ENCODE results near the gene SHB. TPM values are rescaled to one million over a fixed set of nuclear protein-coding genes. Genes with fewer than 3 reads are reported as not detected.

SHB gene
- total RNA-seq, 1 donor from 2014 or later = 25.3 TPM

DNA sequence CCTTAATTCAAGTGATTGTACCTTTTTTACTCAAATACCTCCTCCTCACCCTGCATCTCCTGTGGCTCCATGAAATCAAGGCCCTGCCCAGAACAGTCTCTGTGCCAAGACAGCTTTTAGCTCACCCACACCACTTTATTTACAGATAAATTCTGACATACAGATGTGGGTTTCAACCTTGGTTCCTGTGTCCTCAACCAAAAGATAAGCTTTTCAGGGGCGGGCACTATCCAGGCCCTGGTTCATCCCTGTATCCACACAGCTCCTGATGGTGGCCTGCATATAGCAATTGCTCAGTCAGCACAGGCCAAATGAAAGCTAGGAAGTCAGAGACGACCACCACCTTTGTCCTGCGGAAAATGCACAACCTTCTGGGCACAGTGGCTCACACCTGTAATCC is 8.3 kb downstream of the SHB start:
- H3K36me3 ChIP-seq = no peaks in the 10 kb centered on the region
- TF ChIP-seq, protein P1, sequence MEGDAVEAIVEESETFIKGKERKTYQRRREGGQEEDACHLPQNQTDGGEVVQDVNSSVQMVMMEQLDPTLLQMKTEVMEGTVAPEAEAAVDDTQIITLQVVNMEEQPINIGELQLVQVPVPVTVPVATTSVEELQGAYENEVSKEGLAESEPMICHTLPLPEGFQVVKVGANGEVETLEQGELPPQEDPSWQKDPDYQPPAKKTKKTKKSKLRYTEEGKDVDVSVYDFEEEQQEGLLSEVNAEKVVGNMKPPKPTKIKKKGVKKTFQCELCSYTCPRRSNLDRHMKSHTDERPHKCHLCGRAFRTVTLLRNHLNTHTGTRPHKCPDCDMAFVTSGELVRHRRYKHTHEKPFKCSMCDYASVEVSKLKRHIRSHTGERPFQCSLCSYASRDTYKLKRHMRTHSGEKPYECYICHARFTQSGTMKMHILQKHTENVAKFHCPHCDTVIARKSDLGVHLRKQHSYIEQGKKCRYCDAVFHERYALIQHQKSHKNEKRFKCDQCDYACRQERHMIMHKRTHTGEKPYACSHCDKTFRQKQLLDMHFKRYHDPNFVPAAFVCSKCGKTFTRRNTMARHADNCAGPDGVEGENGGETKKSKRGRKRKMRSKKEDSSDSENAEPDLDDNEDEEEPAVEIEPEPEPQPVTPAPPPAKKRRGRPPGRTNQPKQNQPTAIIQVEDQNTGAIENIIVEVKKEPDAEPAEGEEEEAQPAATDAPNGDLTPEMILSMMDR (IDR thresholded peaks at IDR 0.05) = no peak
- ATAC-seq (no peak), DNase-seq (no peak)
- no peaks in the 10 kb centered on the region for H3K27me3 ChIP-seq (ENCODE audit: low read depth)
- no peak overlapping the region for H3K27ac ChIP-seq
- no peaks in the 10 kb centered on the region for H3K9me3 ChIP-seq
- intact Hi-C loops (cut with DNase I) = no loop called here
- H3K4me1 ChIP-seq = peaks cover 76% of the 10 kb centered on the region
- H3K4me3 ChIP-seq = no peak overlapping the region

DNA sequence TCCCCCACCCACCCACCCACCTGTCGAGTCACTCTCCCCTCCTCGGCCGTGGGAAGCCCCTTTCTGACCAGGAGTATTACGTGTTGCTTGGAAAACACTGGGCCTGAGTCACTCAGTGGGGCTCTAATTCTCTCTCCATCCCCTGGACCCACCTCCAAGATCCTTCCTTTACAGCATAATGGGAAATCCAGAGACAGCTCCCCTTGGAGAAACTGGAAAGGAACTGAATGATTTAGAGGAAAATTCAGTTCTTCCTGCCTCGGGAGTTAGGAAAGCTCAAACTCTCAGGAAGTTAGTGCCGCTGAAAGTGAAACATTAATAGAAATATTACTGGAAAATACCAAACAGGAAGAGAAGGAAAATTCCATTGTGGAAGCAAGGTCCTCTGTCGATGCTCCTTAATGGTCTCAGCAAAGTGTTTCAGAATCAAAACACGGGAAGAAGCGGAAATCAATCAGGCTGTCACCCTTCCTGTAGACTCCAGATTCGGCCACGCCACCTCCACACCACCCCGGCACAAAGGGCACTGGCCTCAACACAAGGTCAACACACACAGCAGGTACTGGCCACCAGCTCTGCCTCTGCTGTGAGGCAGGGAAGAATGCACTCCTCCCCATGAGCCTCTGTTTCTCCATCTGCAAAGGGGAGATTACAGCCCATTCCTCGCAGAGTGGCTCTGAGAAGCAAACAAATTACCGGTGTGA is 9.6 kb downstream of the SHB start:
- H3K4me3 ChIP-seq = no peak overlapping the region
- ATAC-seq = peak; percentile 4 to 53
- TF ChIP-seq, protein P1 (IDR thresholded peaks at IDR 0.05) = no peak
- H3K27me3 ChIP-seq (ENCODE audit: low read depth) = no peaks in the 10 kb centered on the region
- peak overlapping the region; percentile 61 for H3K27ac ChIP-seq
- peaks cover 69% of the 10 kb centered on the region for H3K4me1 ChIP-seq
- H3K36me3 ChIP-seq = no peaks in the 10 kb centered on the region
- H3K9me3 ChIP-seq = no peaks in the 10 kb centered on the region
- intact Hi-C loops (cut with DNase I) = no loop called here
- DNase-seq = no peak

DNA sequence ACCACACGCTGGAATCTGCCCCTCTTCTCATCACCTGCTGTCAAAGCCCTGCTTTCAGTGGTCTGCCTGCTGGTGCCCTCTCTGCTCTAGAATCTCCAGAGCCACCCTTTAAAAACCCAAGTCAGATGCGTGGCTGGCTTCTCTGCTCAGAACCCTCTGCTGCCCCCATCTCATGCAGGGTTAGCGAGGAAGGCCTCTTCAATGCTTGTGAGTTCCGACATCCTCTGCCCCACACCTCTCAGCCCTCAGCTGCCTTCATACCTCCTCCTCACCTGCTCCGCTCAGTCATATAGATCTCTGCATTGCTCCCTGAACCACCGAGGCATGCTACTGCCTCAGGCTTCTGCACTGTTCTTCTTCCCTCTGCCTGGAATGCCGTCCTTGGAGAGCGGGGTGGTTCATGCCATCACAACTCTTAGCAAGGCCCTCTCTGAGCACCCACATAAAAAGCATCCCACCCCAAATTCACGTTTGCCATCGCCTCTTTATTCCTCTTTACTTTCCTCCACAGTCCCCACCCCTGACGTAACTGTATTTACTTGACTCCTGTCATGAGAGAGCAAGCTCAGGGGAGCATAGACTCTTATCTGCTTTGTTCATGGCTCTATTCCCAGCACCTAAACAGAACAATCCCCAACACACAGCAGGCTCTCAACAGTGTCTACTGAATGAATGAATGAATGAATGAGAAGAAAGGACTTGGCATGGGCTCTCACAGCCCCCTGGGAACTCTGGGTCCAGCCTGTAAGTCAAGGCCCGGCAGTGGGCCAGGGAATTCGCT is 10.4 kb downstream of the SHB start:
- no peaks in the 10 kb centered on the region for H3K9me3 ChIP-seq
- no peak for DNase-seq
- TF ChIP-seq, protein P1 (IDR thresholded peaks at IDR 0.05) = no peak
- no peak overlapping the region for H3K4me3 ChIP-seq
- intact Hi-C loops (cut with DNase I) = no loop called here
- H3K36me3 ChIP-seq = no peaks in the 10 kb centered on the region
- H3K4me1 ChIP-seq = peaks cover 64% of the 10 kb centered on the region
- H3K27me3 ChIP-seq (ENCODE audit: low read depth) = no peaks in the 10 kb centered on the region
- ATAC-seq = peak in 1 of 2 donors; percentile 67
- peak overlapping the region; percentile 61 for H3K27ac ChIP-seq

DNA sequence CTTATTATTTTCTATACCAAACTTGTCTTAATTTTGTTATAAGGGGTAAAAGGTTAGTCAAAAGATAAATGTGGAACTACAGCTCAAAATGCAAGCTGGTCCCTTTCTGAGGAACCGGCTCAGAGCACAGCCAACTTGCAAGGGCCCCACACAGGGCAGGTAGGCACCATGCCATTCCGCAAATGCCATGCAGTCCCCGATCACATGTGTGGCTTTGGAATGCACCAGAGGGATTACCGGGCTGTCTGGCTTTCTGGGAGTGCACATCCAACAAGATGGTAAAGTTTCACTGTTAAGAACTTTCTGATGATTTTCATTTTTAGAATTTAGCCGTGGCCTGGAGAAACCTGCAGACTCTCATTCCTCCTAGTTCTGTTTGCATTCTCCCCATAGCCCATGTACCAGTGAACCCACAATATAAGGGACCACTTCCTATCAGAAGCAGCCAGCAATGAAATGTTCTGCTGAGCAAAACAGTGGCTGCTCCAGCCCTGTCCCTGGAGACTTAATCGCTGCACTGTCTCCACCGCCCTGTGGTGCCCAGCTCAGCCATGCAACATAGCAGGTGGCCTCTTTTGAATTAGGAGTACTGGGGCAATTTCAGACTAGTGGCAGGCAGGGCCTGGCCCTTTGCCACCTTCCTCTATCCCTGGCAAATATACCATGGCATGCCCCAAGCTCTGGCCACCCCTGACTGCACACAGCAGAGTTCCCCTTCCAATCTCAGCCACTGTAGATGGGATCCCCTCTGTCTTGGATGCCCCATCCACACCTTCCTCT is 11.4 kb downstream of the SHB start:
- Histone ChIP-seq H3K4me1 (peaks cover 54% of the 10 kb centered on the region), H3K27ac (peak overlapping the region; percentile 31), H3K36me3 (no peaks in the 10 kb centered on the region), H3K4me3 (no peak overlapping the region), H3K27me3 (ENCODE audit: low read depth) (no peaks in the 10 kb centered on the region), H3K9me3 (no peaks in the 10 kb centered on the region)
- ATAC-seq (peak; percentile 68 to 70), DNase-seq (no peak)
- TF ChIP-seq, protein P1 (IDR thresholded peaks at IDR 0.05) = no peak
- intact Hi-C loops (cut with DNase I) = no loop called here

DNA sequence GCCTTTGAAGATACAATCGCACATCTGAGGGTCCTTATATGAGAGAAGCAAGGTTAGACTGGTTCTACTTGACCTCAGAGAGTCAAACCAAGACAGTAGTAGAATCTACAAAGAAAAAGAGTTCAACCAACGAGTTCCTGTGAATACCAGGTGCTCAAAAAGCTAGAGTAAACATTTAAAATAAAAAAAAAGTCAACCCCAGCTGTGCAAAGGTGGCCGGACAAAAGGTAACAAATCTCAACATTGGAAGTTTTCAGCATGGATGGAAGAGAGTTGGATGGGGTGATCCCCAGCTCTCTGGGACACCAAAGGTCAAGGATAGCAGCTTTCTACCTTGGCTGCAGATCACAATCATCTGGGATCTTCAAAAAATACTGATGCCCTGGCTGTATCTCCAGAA is 14.4 kb downstream of the SHB start:
- ATAC-seq = no peak
- DNase-seq = no peak
- intact Hi-C loops (cut with DNase I) = no loop called here
- H3K4me1 ChIP-seq = peaks cover 33% of the 10 kb centered on the region
- no peaks in the 10 kb centered on the region for H3K27me3 ChIP-seq (ENCODE audit: low read depth)
- TF ChIP-seq, protein P1 (IDR thresholded peaks at IDR 0.05) = no peak
- no peak overlapping the region for H3K4me3 ChIP-seq
- H3K27ac ChIP-seq = no peak overlapping the region
- no peaks in the 10 kb centered on the region for H3K9me3 ChIP-seq
- peaks cover 4% of the 10 kb centered on the region for H3K36me3 ChIP-seq

All from lower lobe of right lung (tissue), 2 donors.